GM23248 (cell line): ENCODE measurements around the gene AKAP6. TPM values are rescaled to one million over a fixed set of nuclear protein-coding genes. Genes with fewer than 3 reads are reported as not detected.

ENCODE experiments used
- DNase-seq: peaks from one replicate; pipeline ENCODE4 v3.0.0-alpha.2; 2015
- H2AFZ ChIP-seq: fragments of 200-600 bp; sonication (generic); 2 replicates; pipeline ENCODE4 v1.6.1; 2016; ENCODE audit warnings: antibody characterized with exemption
- H3F3A ChIP-seq: fragments of 200-600 bp; sonication (generic); 2 replicates; pipeline ENCODE4 v1.6.1; 2016; ENCODE audit warnings: mild to moderate bottlenecking, antibody characterized with exemption, mixed run types; ENCODE audit not compliant: insufficient read depth
- H3K27ac ChIP-seq: fragments of 200-600 bp; sonication (generic); 2 replicates; pipeline ENCODE4 v1.5.1; 2016; ENCODE audit warnings: mild to moderate bottlenecking
- H3K27me3 ChIP-seq: fragments of 200-600 bp; sonication (generic); replicated peaks from 2 replicates; pipeline ENCODE4 v1.6.1; 2016; ENCODE audit warnings: mild to moderate bottlenecking; ENCODE audit not compliant: insufficient read depth
- H3K36me3 ChIP-seq: fragments of 200-600 bp; sonication (generic); 2 replicates; pipeline ENCODE4 v1.6.1; 2016; ENCODE audit warnings: low read depth, mild to moderate bottlenecking
- H3K4me1 ChIP-seq: fragments of 200-600 bp; sonication (generic); 2 replicates; pipeline ENCODE4 v1.6.1; 2016; ENCODE audit warnings: mild to moderate bottlenecking; ENCODE audit not compliant: insufficient read depth
- H3K4me2 ChIP-seq: fragments of 200-600 bp; sonication (generic); one replicate; pipeline ENCODE4 v1.6.1; 2016; ENCODE audit warnings: mild to moderate bottlenecking; ENCODE audit not compliant: unreplicated experiment
- H3K4me3 ChIP-seq: fragments of 200-600 bp; sonication (generic); 2 replicates; pipeline ENCODE4 v1.5.1; 2016; ENCODE audit warnings: mild to moderate bottlenecking
- H3K79me2 ChIP-seq: fragments of 200-600 bp; sonication (generic); 2 replicates; pipeline ENCODE4 v1.6.1; 2016; ENCODE audit warnings: mild to moderate bottlenecking; ENCODE audit not compliant: insufficient read depth
- H3K9ac ChIP-seq: fragments of 200-600 bp; sonication (generic); 2 replicates; pipeline ENCODE4 v1.6.1; 2016; ENCODE audit warnings: mild to moderate bottlenecking
- H3K9me2 ChIP-seq: fragments of 200-600 bp; sonication (generic); 2 replicates; pipeline ENCODE4 v1.6.1; 2016; ENCODE audit warnings: mixed run types, mild to moderate bottlenecking, moderate library complexity; ENCODE audit not compliant: insufficient read depth
- H3K9me3 ChIP-seq: fragments of 200-600 bp; sonication (generic); one replicate; pipeline ENCODE4 v1.6.1; 2017; ENCODE audit warnings: low read depth
- H4K20me1 ChIP-seq: fragments of 200-600 bp; sonication (generic); 2 replicates; pipeline ENCODE4 v1.6.0; 2016; ENCODE audit not compliant: insufficient read depth
- EZH2 ChIP-seq: fragments of 200-600 bp; sonication (generic); IDR thresholded peaks from 2 replicates; pipeline ENCODE4 v1.6.1; 2018; ENCODE audit warnings: antibody characterized with exemption, mild to moderate bottlenecking; ENCODE audit not compliant: insufficient read depth, poor library complexity, severe bottlenecking
- EZH2phosphoT487 ChIP-seq: fragments of 200-600 bp; sonication (generic); IDR thresholded peaks from 2 replicates; pipeline ENCODE4 v1.6.1; 2018; ENCODE audit warnings: antibody characterized with exemption, moderate library complexity, mild to moderate bottlenecking, low read depth; ENCODE audit not compliant: insufficient read depth
- WGBS, 2 experiments: methylation state at CpG; one replicate each; pipeline ENCODE4 v1.1.6; 2015 to 2017; ENCODE audit warnings: low lambda C conversion rate in 2 of 2, low coverage in 1 of 2; ENCODE audit errors: missing lambda C conversion rate in 2 of 2; 5-methylcytosine and 5-hydroxymethylcytosine counted together
- in situ Hi-C: fragments of 300-500 bp; cut with MboI; formaldehyde crosslinking; loops from 2 replicates; pipeline ENCODE4 v1.15.0; 2020
- polyA plus RNA-seq: library from polyadenylated mRNA; unstranded; fragments of >200 nt; fragmentation: Nextera tagmentation; extraction: Ambion mirVana; gene quantifications from 2 replicates; pipeline ENCODE4 v1.2.1, GENCODE V29; 2016
- total RNA-seq: library from RNA; depleted of rRNA; stranded (reverse); fragments of >200 nt; shearing (Covaris generic); gene quantifications from 2 replicates; pipeline ENCODE4 v1.2.3, GENCODE V29; 2014; rRNA removed

The AKAP6 gene
- total RNA-seq, result 14.3 and 19.1 TPM in 2 replicates
- 4.0 and 4.8 TPM in 2 replicates for polyA plus RNA-seq

DNA sequence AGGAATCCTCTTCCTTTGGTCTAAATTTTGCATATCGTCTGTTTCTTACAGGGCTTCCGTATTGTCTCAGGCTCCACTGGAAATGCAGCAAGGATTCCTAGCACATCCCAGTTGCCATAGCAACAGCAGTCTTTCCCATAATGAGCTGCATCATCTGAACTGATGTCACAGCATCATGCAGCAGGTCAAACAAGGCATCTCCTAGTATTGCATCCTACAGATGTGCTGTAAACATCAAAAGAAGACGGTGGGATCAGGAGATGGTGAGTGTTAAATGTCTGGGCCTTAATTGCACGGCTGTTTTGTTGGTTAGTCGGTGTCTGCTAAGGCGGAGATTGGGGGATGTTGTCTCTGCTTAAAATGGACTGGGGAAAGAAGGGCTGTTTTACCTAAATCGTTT lies at the start of gene AKAP6:
Gene AKAP6, plus strand, starts transcription at position 153 of the 400 bp plus-strand sequence. CDS start 104,196 bp downstream, outside the sequence.
- Histone ChIP-seq H4K20me1 (no peaks in the 10 kb centered on the region), H3K27me3 (no peaks in the 10 kb centered on the region), H3K9me3 (no peaks in the 10 kb centered on the region), H3K4me3 (no peak within 1 kb of the TSS), H3K4me1 (no peaks in the 10 kb centered on the region), H3K9me2 (no peaks in the 10 kb centered on the region), H3K9ac (no peak within 1 kb of the TSS), H3K79me2 (no peaks in the 10 kb centered on the region), H3F3A (no peaks in the 10 kb centered on the region), H2AFZ (no peak within 1 kb of the TSS), H3K27ac (no peak within 1 kb of the TSS), H3K36me3 (no peaks in the 10 kb centered on the region), H3K4me2 (no peak within 1 kb of the TSS)
- 65 to 67% methylated on average over 7 of the region's 7 CpGs for whole genome bisulfite sequencing, 2 experiments
- TF ChIP-seq EZH2phosphoT487 (no peak), EZH2 (no peak)
- in situ Hi-C loops, result no loop called here
- DNase-seq, result peak; percentile 25

GRCh38 chr14:32286602-32287001 lies 42.5 kb upstream of the AKAP6 start:
- Histone ChIP-seq H4K20me1 (no peaks in the 10 kb centered on the region), H3K9me2 (no peaks in the 10 kb centered on the region), H3K4me2 (no peak overlapping the region), H3K4me1 (no peaks in the 10 kb centered on the region), H2AFZ (no peak overlapping the region), H3K9me3 (no peaks in the 10 kb centered on the region), H3F3A (no peaks in the 10 kb centered on the region), H3K27me3 (no peaks in the 10 kb centered on the region), H3K9ac (no peak overlapping the region), H3K36me3 (no peaks in the 10 kb centered on the region), H3K79me2 (no peaks in the 10 kb centered on the region), H3K4me3 (no peak overlapping the region), H3K27ac (no peak overlapping the region)
- in situ Hi-C loops, result no loop called here
- TF ChIP-seq EZH2 (no peak), EZH2phosphoT487 (no peak)
- DNase-seq, result no peak
- WGBS, 2 experiments, result 41 to 60% methylated on average over 1 of the region's 1 CpG

DNA sequence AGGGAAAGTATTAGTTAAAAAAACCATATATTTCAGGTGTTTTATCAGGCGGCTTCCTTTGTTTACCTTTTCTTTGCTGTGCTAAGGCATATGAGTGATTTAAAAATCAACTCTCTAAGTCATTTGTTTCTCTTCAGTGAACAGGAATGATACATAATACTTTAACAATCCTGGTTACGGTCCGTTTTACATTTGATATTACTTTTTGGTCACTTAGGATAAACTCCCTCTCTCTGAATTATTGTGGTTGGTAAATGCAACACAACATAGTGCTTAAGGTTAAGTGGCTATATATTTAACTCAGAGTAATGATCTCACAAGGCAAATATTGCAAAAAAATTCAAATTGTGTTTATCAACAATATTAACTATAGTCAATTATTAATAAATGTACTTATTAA lies 32.7 kb upstream of the AKAP6 start:
- TF ChIP-seq EZH2phosphoT487 (no peak), EZH2 (no peak)
- H3K9ac ChIP-seq, result no peak overlapping the region
- H3K27me3 ChIP-seq, result no peaks in the 10 kb centered on the region
- H2AFZ ChIP-seq, result no peak overlapping the region
- in situ Hi-C loops, result no loop called here
- H4K20me1 ChIP-seq, result no peaks in the 10 kb centered on the region
- H3K9me3 ChIP-seq, result no peaks in the 10 kb centered on the region
- no peaks in the 10 kb centered on the region for H3K4me1 ChIP-seq
- no peak for DNase-seq
- no peaks in the 10 kb centered on the region for H3K9me2 ChIP-seq
- no peaks in the 10 kb centered on the region for H3F3A ChIP-seq
- no peak overlapping the region for H3K4me3 ChIP-seq
- 86 to 94% methylated on average over 3 of the region's 3 CpGs for WGBS, 2 experiments
- H3K27ac ChIP-seq, result no peak overlapping the region
- no peak overlapping the region for H3K4me2 ChIP-seq
- H3K36me3 ChIP-seq, result no peaks in the 10 kb centered on the region
- H3K79me2 ChIP-seq, result no peaks in the 10 kb centered on the region

- no peak overlapping the region for H3K4me2 ChIP-seq
- no peaks in the 10 kb centered on the region for H4K20me1 ChIP-seq
- WGBS, 2 experiments, result 66 to 69% methylated on average over 3 of the region's 3 CpGs
- no peak overlapping the region for H3K4me3 ChIP-seq
- no peak overlapping the region for H3K27ac ChIP-seq
- H3K9ac ChIP-seq, result no peak overlapping the region
- in situ Hi-C loops, result no loop called here
- H2AFZ ChIP-seq, result no peak overlapping the region
- no peaks in the 10 kb centered on the region for H3K36me3 ChIP-seq
- peak; percentile 19 for DNase-seq
- no peaks in the 10 kb centered on the region for H3K9me2 ChIP-seq
- H3K79me2 ChIP-seq, result no peaks in the 10 kb centered on the region
- H3K27me3 ChIP-seq, result no peaks in the 10 kb centered on the region
- TF ChIP-seq EZH2phosphoT487, result no peak
- no peak for TF ChIP-seq EZH2
- H3K4me1 ChIP-seq, result no peaks in the 10 kb centered on the region
- no peaks in the 10 kb centered on the region for H3K9me3 ChIP-seq
- H3F3A ChIP-seq, result no peaks in the 10 kb centered on the region
Observed at GRCh38 chr14:32298346-32298745, 30.8 kb upstream of the AKAP6 start.

DNA sequence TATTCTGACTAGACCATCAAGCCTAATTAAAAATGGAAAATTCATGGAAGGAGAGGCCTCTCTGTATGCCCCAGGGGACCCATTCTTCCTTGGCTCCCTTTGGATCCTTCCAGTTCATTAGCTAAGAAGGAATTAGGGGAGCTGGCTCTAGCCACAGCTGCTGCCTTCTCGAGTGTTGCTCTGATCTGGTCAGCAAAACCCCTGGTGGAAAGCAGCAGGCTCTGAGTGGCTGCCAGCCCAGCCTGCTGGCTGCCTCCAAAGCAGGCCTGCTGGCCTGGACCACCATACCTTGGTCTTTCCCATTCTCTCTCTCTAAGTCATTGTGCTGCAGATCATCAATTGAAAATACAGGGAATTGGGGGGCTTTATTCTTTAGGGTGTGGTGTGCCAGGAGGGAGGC lies 29.0 kb upstream of the AKAP6 start:
- Histone ChIP-seq H3K4me2 (no peak overlapping the region), H2AFZ (no peak overlapping the region), H3K27ac (no peak overlapping the region), H3K79me2 (no peaks in the 10 kb centered on the region), H3K4me1 (no peaks in the 10 kb centered on the region), H3K36me3 (no peaks in the 10 kb centered on the region), H4K20me1 (no peaks in the 10 kb centered on the region), H3K27me3 (no peaks in the 10 kb centered on the region), H3K4me3 (no peak overlapping the region), H3K9ac (no peak overlapping the region), H3K9me3 (no peaks in the 10 kb centered on the region), H3K9me2 (no peaks in the 10 kb centered on the region), H3F3A (no peaks in the 10 kb centered on the region)
- no peak for DNase-seq
- no peak for TF ChIP-seq EZH2
- TF ChIP-seq EZH2phosphoT487, result no peak
- 6 to 8% methylated on average over 1 of the region's 1 CpG for whole genome bisulfite sequencing, 2 experiments
- in situ Hi-C loops, result no loop called here
